ENCODE measurements around the gene CROCC.

DNA sequence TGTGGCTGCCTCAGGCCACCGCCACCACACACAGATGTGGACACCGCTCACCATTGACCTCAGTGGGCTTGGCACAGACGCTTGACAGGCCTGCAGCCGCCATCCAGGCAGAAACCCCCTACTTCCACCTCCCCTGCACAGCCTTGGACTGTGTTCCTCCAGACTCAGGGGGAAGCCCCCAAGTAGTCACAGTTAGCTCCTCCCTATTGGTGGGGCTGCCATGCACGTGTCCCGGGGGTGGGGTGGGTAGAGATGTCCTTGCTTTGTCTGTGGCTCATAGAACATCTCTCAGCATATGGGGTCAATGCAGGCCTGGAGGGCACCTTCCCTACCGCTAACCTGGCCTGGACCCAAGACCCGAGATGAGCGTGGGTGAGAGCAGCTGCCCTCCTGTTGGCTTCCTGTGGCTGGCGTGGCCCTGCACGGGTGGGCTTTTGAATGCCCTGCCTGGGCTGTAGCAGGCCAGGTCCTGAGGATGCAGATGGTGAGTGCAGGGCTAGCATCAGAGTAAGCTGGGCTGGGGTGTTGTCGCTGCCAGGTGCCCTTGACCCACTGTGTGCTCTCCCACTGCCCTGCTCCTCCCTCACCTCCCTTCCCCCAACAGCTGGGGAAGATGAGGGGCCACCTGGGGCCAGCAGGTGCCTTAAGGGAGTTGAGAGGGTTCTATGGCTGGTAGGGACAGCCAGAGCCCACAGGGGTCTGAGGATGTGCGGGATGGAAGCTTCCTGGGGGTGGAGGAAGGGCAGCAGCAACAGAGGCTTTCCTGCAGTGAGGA lies 6.2 kb downstream of the CROCC start:
- TF ChIP-seq, protein P1, sequence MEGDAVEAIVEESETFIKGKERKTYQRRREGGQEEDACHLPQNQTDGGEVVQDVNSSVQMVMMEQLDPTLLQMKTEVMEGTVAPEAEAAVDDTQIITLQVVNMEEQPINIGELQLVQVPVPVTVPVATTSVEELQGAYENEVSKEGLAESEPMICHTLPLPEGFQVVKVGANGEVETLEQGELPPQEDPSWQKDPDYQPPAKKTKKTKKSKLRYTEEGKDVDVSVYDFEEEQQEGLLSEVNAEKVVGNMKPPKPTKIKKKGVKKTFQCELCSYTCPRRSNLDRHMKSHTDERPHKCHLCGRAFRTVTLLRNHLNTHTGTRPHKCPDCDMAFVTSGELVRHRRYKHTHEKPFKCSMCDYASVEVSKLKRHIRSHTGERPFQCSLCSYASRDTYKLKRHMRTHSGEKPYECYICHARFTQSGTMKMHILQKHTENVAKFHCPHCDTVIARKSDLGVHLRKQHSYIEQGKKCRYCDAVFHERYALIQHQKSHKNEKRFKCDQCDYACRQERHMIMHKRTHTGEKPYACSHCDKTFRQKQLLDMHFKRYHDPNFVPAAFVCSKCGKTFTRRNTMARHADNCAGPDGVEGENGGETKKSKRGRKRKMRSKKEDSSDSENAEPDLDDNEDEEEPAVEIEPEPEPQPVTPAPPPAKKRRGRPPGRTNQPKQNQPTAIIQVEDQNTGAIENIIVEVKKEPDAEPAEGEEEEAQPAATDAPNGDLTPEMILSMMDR (IDR thresholded peaks at IDR 0.05): no peak
- TF ChIP-seq POLR2A (IDR thresholded peaks at IDR 0.05): no peak
- no peak for TF ChIP-seq POLR2AphosphoS5 (IDR thresholded peaks at IDR 0.05; ENCODE audit: insufficient read depth in 1 of 2, low read depth in 1 of 2)
